IMR-90 (cell line): Measurements from ENCODE around the gene CYBRD1. TPM values are rescaled to one million over a fixed set of nuclear protein-coding genes. Genes with fewer than 3 reads are reported as not detected.
"Not testable (repeated sequence)": the region's sequence is repeated elsewhere in the genome, so short reads cannot be mapped to it uniquely, and the experiment has no call there.

Source experiments
- ATAC-seq: fragments of 200-7000 bp; cut with Tn5 transposase; 2 replicates; pipeline ENCODE4 v1.9.1; 2020; ENCODE audit warnings: low read depth, mild to moderate bottlenecking, moderate library complexity
- BruUV-seq: library from RNA; stranded (reverse); fragments of 400-500 nt; replicated peaks from 2 replicates; lab custom pipeline; 2021; lab: Mats Ljungman, UMichigan
- CTCF ChIA-PET: fragments of 300-600 bp; formaldehyde crosslinking; extraction: SDS; loops from one replicate; lab custom pipeline; 2021; ENCODE audit warnings: antibody characterized with exemption; lab: Yijun Ruan, JAX
- POLR2A ChIA-PET: fragments of 300-600 bp; sonication (Branson Sonifier 250); formaldehyde crosslinking; loops from one replicate; lab custom pipeline; 2022; ENCODE audit warnings: antibody characterized with exemption; ENCODE audit not compliant: unreplicated experiment; lab: Charles Lee
- DNase-seq: peaks from one replicate; pipeline ENCODE4 v3.0.0; 2013
- H2AFZ ChIP-seq: replicated peaks from 2 replicates; pipeline ENCODE3; 2013; ENCODE audit warnings: low read length, mild to moderate bottlenecking; ENCODE audit not compliant: poor library complexity
- H2AK5ac ChIP-seq: 2 replicates; pipeline ENCODE4 v1.6.1; 2013; ENCODE audit warnings: low read depth, low read length, inconsistent platforms
- H2AK9ac ChIP-seq: replicated peaks from 2 replicates; pipeline ENCODE3; 2013; ENCODE audit warnings: mild to moderate bottlenecking, low read depth, low read length, moderate library complexity; ENCODE audit not compliant: poor library complexity
- H2BK120ac ChIP-seq: 2 replicates; pipeline ENCODE4 v1.6.1; 2013; ENCODE audit warnings: low read depth, low read length, inconsistent platforms
- H2BK15ac ChIP-seq: 3 replicates; pipeline ENCODE4 v1.6.1; 2013; ENCODE audit warnings: low read depth, low read length, inconsistent platforms
- H2BK20ac ChIP-seq: 2 replicates; pipeline ENCODE4 v1.6.1; 2013; ENCODE audit warnings: low read depth, mild to moderate bottlenecking, inconsistent platforms, low read length, moderate library complexity
- H2BK5ac ChIP-seq: 2 replicates; pipeline ENCODE4 v1.6.1; 2013; ENCODE audit warnings: mild to moderate bottlenecking, low read depth, low read length, inconsistent platforms; ENCODE audit not compliant: poor library complexity, severe bottlenecking
- H3K14ac ChIP-seq: replicated peaks from 2 replicates; pipeline ENCODE4 v1.6.1; 2013; ENCODE audit warnings: low read depth, low read length, inconsistent platforms
- H3K18ac ChIP-seq: 2 replicates; pipeline ENCODE4 v1.6.1; 2013; ENCODE audit warnings: low read depth, low read length, control low read depth
- H3K23ac ChIP-seq: 2 replicates; pipeline ENCODE4 v1.6.1; 2013; ENCODE audit warnings: low read depth, low read length, inconsistent platforms
- H3K27ac ChIP-seq: 2 replicates; pipeline ENCODE4 v1.5.1; 2013; ENCODE audit warnings: mild to moderate bottlenecking, control low read depth, low read length; ENCODE audit not compliant: insufficient read depth
- H3K27me3 ChIP-seq: 2 replicates; pipeline ENCODE4 v1.6.1; 2013; ENCODE audit warnings: low read length; ENCODE audit not compliant: control insufficient read depth, insufficient read depth
- H3K36me3 ChIP-seq: 2 replicates; pipeline ENCODE4 v1.6.1; 2013; ENCODE audit warnings: low read length, mixed read lengths; ENCODE audit not compliant: control insufficient read depth, insufficient read depth
- H3K4ac ChIP-seq: 2 replicates; pipeline ENCODE4 v1.6.1; 2013; ENCODE audit warnings: low read depth, low read length, inconsistent platforms
- H3K4me1 ChIP-seq: 2 replicates; pipeline ENCODE4 v1.6.1; 2013; ENCODE audit warnings: low read length, mixed read lengths; ENCODE audit not compliant: control insufficient read depth, insufficient read depth
- H3K4me2 ChIP-seq: 2 replicates; pipeline ENCODE4 v1.6.1; 2013; ENCODE audit warnings: low read depth, mild to moderate bottlenecking, control low read depth, low read length, moderate library complexity
- H3K4me3 ChIP-seq: 2 replicates; pipeline ENCODE4 v1.5.1; 2013; ENCODE audit warnings: low read depth, mild to moderate bottlenecking, control low read depth, low read length, moderate library complexity; ENCODE audit not compliant: insufficient read depth
- H3K56ac ChIP-seq: 2 replicates; pipeline ENCODE4 v1.6.1; 2013; ENCODE audit warnings: low read length, inconsistent platforms; ENCODE audit not compliant: insufficient read depth; ENCODE audit errors: extremely low read depth
- H3K79me1 ChIP-seq, 2 experiments: 2 replicates each; pipeline ENCODE4 v1.6.1; 2013; ENCODE audit warnings: low read length in 2 of 2, inconsistent platforms in 1 of 2, low read depth in 1 of 2
- H3K9ac ChIP-seq: 2 replicates; pipeline ENCODE4 v1.6.1; 2013; ENCODE audit warnings: low read depth, low read length, control low read depth
- H3K9me1 ChIP-seq: 2 replicates; pipeline ENCODE4 v1.6.1; 2013; ENCODE audit warnings: low read length, inconsistent platforms; ENCODE audit not compliant: insufficient read depth
- H3K9me3 ChIP-seq: 2 replicates; pipeline ENCODE4 v1.6.1; 2013; ENCODE audit warnings: low read length; ENCODE audit not compliant: control insufficient read depth, insufficient read depth
- H4K20me1 ChIP-seq: 2 replicates; pipeline ENCODE4 v1.6.1; 2013; ENCODE audit warnings: low read length, inconsistent platforms; ENCODE audit not compliant: insufficient read depth
- H4K5ac ChIP-seq: 2 replicates; pipeline ENCODE4 v1.6.1; 2013; ENCODE audit warnings: mild to moderate bottlenecking, low read depth, low read length, control low read depth
- H4K8ac ChIP-seq, 2 experiments: 2 replicates each; pipeline ENCODE4 v1.6.1; 2013; ENCODE audit warnings: low read depth in 2 of 2, low read length in 2 of 2, control low read depth in 1 of 2, inconsistent platforms in 1 of 2
- H4K91ac ChIP-seq: 2 replicates; pipeline ENCODE4 v1.6.1; 2013; ENCODE audit warnings: low read depth, low read length, inconsistent platforms; ENCODE audit not compliant: insufficient read depth
- FOS ChIP-seq: fragments of 150-350 bp; IDR thresholded peaks from 2 replicates; pipeline ENCODE4 v1.6.1; 2016; ENCODE audit warnings: low read depth, low read length
- MAFK ChIP-seq: IDR thresholded peaks from 2 replicates; pipeline ENCODE4 v1.6.1; 2012; ENCODE audit warnings: low read depth, low read length, improper control_type of control experiment
- WGBS, 2 experiments: methylation state at CpG; one replicate each; pipeline versions ENCODE4 v1.1.5 to v1.1.7; 2013; ENCODE audit warnings: missing lambda C conversion rate in 2 of 2; ENCODE audit not compliant: insufficient read length in 1 of 2; ENCODE audit errors: extremely low coverage in 2 of 2; 5-methylcytosine and 5-hydroxymethylcytosine counted together
- dilution Hi-C: fragments of 300-500 bp; cut with HindIII; formaldehyde crosslinking; loops from one replicate; pipeline ENCODE4 v1.14.3; 2018; ENCODE audit warnings: low sequenced_read_pairs; ENCODE audit not compliant: unreplicated experiment
- in situ Hi-C: fragments of 300-500 bp; cut with MboI; formaldehyde crosslinking; loops from 3 replicates; pipeline ENCODE4 v1.14.3; 2019; ENCODE audit warnings: low sequenced_read_pairs, inconsistent platforms, mixed read lengths
- intact Hi-C: fragments of 100-400 bp; cut with micrococcal nuclease; formaldehyde crosslinking; loops from 2 replicates; pipeline ENCODE4 v1.10.0; 2022
- polyA plus RNA-seq, 3 experiments: library from polyadenylated mRNA; depleted of rRNA; stranded (reverse); fragments of >200 nt; gene quantifications; 2 replicates each; pipeline ENCODE4 v1.2.3, GENCODE V29; 2012; ENCODE audit warnings: low replicate concordance in 1 of 3
- total RNA-seq: library from RNA; depleted of rRNA; stranded (reverse); fragments of >200 nt; gene quantifications from 2 replicates; pipeline ENCODE4 v1.2.3, GENCODE V29; 2012

CYBRD1 gene
- total and polyA plus RNA-seq, 2 of the 4 experiments (the other 2 are of a cell fraction), result 53.2 to 103 TPM

- WGBS, 2 experiments, result 100% methylated on average over 1 of the region's 6 CpGs; no CpG with 5 or more reads in 1 of the 2 experiments
Observed at GRCh38 chr2:171492664-171493063, 29.6 kb upstream of the CYBRD1 start.

GRCh38 chr2:171497664-171498063 is 24.6 kb upstream of the CYBRD1 start:
- H2AK5ac ChIP-seq, H2BK5ac ChIP-seq, CTCF ChIA-PET, H3K27ac ChIP-seq, BruUV-seq, H3K56ac ChIP-seq, intact Hi-C loops, H3K14ac ChIP-seq, H4K91ac ChIP-seq, H3K9me3 ChIP-seq, H2BK120ac ChIP-seq, H3K18ac ChIP-seq, H2BK20ac ChIP-seq, POLR2A ChIA-PET, H2AK9ac ChIP-seq, H3K9me1 ChIP-seq, in situ Hi-C loops, H3K4me1 ChIP-seq, H3K36me3 ChIP-seq, DNase-seq, H3K9ac ChIP-seq, H3K4me3 ChIP-seq, H3K23ac ChIP-seq, H4K8ac ChIP-seq, H3K4ac ChIP-seq, dilution Hi-C loops, H4K20me1 ChIP-seq, ATAC-seq, H2BK15ac ChIP-seq, H4K5ac ChIP-seq, H3K79me1 ChIP-seq, H3K4me2 ChIP-seq, H3K27me3 ChIP-seq, H2AFZ ChIP-seq: not testable (repeated sequence)
- 83% methylated on average over 1 of the region's 5 CpGs; no CpG with 5 or more reads in 1 of the 2 experiments for WGBS, 2 experiments

More at GRCh38 chr2:171492664-171493063, 29.6 kb upstream of the CYBRD1 start:
- H2BK120ac ChIP-seq, result no peak overlapping the region
- no peak overlapping the region for H2BK15ac ChIP-seq
- H3K18ac ChIP-seq, result no peak overlapping the region
- no peak overlapping the region for H3K9ac ChIP-seq
- BruUV-seq, result no TSS peak
- intact Hi-C loops (no loop called here), dilution Hi-C loops (no loop called here), in situ Hi-C loops (no loop called here)
- no peaks in the 10 kb centered on the region for H3K36me3 ChIP-seq
- ChIA-PET POLR2A (no interaction called here), CTCF (no interaction called here)
- no peak for DNase-seq
- H3K9me3 ChIP-seq, result no peaks in the 10 kb centered on the region
- no peaks in the 10 kb centered on the region for H3K79me1 ChIP-seq
- no peak overlapping the region for H4K8ac ChIP-seq
- H3K27ac ChIP-seq, result no peak overlapping the region
- no peak overlapping the region for H3K23ac ChIP-seq
- no peak overlapping the region for H2BK20ac ChIP-seq
- no peak for ATAC-seq
- no peak overlapping the region for H2AK9ac ChIP-seq
- no peak for TF ChIP-seq FOS
- no peak for TF ChIP-seq MAFK
- no peak overlapping the region for H2AFZ ChIP-seq
- H3K14ac ChIP-seq, result no peak overlapping the region
- no peak overlapping the region for H4K5ac ChIP-seq
- no peak overlapping the region for H3K56ac ChIP-seq
- H3K4me3 ChIP-seq, result no peak overlapping the region
- no peaks in the 10 kb centered on the region for H3K9me1 ChIP-seq
- H2AK5ac ChIP-seq, result no peak overlapping the region
- H3K4ac ChIP-seq, result no peak overlapping the region
- no peak overlapping the region for H3K4me2 ChIP-seq
- no peaks in the 10 kb centered on the region for H3K4me1 ChIP-seq
- H4K20me1 ChIP-seq, result no peaks in the 10 kb centered on the region
- H4K91ac ChIP-seq, result no peak overlapping the region
- no peak overlapping the region for H2BK5ac ChIP-seq
- no peaks in the 10 kb centered on the region for H3K27me3 ChIP-seq
